HEK293T (cell line): ENCODE measurements around the gene SH3BP2.

ENCODE experiments used
- BHLHE40 ChIP-seq: fragments of 450-650 bp; IDR thresholded peaks from 2 replicates; pipeline ENCODE4 v1.6.1; 2016; ENCODE audit warnings: mild to moderate bottlenecking, moderate library complexity, borderline replicate concordance
- FOXK2 ChIP-seq: fragments of 450-650 bp; IDR thresholded peaks from 2 replicates; pipeline ENCODE4 v1.6.1; 2016; ENCODE audit warnings: mild to moderate bottlenecking
- FOXM1 ChIP-seq: fragments of 450-650 bp; IDR thresholded peaks from 2 replicates; pipeline ENCODE4 v1.6.1; 2017; ENCODE audit warnings: mild to moderate bottlenecking, borderline replicate concordance
- HDGF ChIP-seq: fragments of 450-650 bp; IDR thresholded peaks from 2 replicates; pipeline ENCODE4 v1.6.1; 2017; ENCODE audit warnings: antibody characterized with exemption, borderline replicate concordance
- SP1 ChIP-seq: fragments of 450-650 bp; IDR thresholded peaks from 2 replicates; pipeline ENCODE4 v1.6.1; 2017
- SUZ12 ChIP-seq: fragments of 450-650 bp; IDR thresholded peaks from 2 replicates; pipeline ENCODE4 v1.6.1; 2016; ENCODE audit warnings: mild to moderate bottlenecking
- TARDBP ChIP-seq: fragments of 450-650 bp; IDR thresholded peaks from 2 replicates; pipeline ENCODE4 v1.6.1; 2016

DNA sequence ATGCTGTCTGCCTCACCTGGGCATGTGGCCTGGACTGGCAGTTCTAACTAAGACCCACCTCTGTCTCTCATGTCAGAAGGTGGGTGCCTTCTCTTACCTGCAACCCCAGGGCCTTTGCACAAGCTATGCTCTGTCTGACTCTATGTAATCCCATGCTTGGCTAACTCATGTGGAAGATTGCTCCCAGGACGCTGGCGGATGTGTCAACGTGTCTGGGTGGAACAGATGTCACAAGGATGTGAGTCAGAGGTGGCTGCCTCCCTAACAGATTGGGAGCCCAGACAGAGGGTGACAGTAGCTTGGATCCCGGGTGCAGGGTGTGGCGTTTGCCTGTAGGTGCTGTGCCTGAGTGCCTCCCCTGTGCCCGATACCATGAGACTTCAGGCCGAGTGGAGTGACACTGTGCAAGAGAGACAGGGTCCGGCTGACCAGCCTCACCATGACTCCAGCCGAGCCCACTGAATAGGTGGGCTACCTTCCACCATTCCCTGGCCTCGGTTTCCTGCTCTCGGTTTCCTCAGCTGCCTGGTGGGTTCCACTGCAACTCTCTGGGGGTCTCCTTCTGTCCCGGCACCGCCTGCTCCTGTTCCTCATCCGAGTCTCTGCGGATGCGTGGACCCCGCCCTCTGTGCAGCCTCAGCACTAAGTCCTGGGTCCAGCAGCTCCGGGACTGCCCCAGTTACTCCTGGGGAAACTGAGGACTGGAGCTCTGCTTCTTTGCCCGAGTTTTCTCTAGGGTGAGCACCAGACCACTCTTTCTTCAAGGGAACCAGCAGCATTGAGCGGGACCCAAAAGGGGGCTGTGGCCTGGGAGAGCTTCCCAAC lies 11.0 kb downstream of the SH3BP2 start:
- TF ChIP-seq FOXK2 = no peak
- TF ChIP-seq BHLHE40 = no peak
- no peak for TF ChIP-seq TARDBP
- no peak for TF ChIP-seq SUZ12
- TF ChIP-seq SP1 = no peak
- no peak for TF ChIP-seq HDGF
- no peak for TF ChIP-seq FOXM1
